Psoas muscle (tissue), 8 donors: ENCODE measurements around the gene MID1. TPM values are rescaled to one million over a fixed set of nuclear protein-coding genes. Genes with fewer than 3 reads are reported as not detected.

Source experiments
- ATAC-seq, 4 donors: fragments of 200-7000 bp; cut with Tn5 transposase; one replicate each; pipeline ENCODE4 v1.9.1; 2020; ENCODE audit warnings: moderate library complexity in 3 of 4, mild to moderate bottlenecking in 2 of 4
- DNase-seq, 2 donors: peaks; one replicate each; pipeline ENCODE4 v3.0.0-alpha.2; 2020
- H3K27ac ChIP-seq: fragments of 200-600 bp; one replicate; pipeline ENCODE4 v1.8.0; 2022
- H3K27me3 ChIP-seq, 3 donors: fragments of 200-600 bp in 1 of 3; one replicate each; pipeline versions ENCODE4 v1.6.1 to v1.8.0; 2013 to 2022; ENCODE audit warnings: low read length in 2 of 3, mild to moderate bottlenecking in 2 of 3, moderate library complexity in 1 of 3; ENCODE audit not compliant: insufficient read depth in 3 of 3
- H3K36me3 ChIP-seq, 2 donors: fragments of 200-600 bp in 1 of 2; one replicate each; pipeline versions ENCODE4 v1.6.1 to v1.8.0; 2013 to 2022; ENCODE audit warnings: low read depth in 1 of 2, mild to moderate bottlenecking in 1 of 2, moderate library complexity in 1 of 2; ENCODE audit not compliant: insufficient read depth in 1 of 2
- H3K4me1 ChIP-seq: fragments of 200-600 bp; one replicate; pipeline ENCODE4 v1.8.0; 2022
- H3K4me3 ChIP-seq: fragments of 200-600 bp; one replicate; pipeline ENCODE4 v1.8.0; 2022; ENCODE audit warnings: mild to moderate bottlenecking
- H3K9me3 ChIP-seq: fragments of 200-600 bp; one replicate; pipeline ENCODE4 v1.8.0; 2022
- CTCF ChIP-seq: fragments of 200-600 bp; IDR thresholded peaks from one replicate; pipeline ENCODE4 v1.8.0; 2022; ENCODE audit warnings: antibody characterized with exemption
- WGBS, 3 donors: extraction: QIAGEN DNeasy Blood & Tissue Kit; methylation state at CpG; one replicate each; pipeline versions ENCODE4 v1.1.6 to v1.1.7; 2013; 5-methylcytosine and 5-hydroxymethylcytosine counted together
- intact Hi-C, 2 donors: fragments of 100-400 bp; cut with DNase I; formaldehyde crosslinking; loops; one replicate each; pipeline versions ENCODE4 v1.11.0 to v1.14.2; 2022
- polyA plus RNA-seq, 3 donors: library from polyadenylated mRNA; stranded (reverse); fragments of 200-250 nt; gene quantifications; one replicate each; pipeline ENCODE4 v1.2.3, GENCODE V29; 2013
- total RNA-seq, 4 donors: library from RNA; stranded (reverse); fragmentation: NEBNext Ultra II Directional in 2 of 4; extraction: Animal tissue kit (Norgen Biotek cat#: 25700) in 2 of 4; gene quantifications; one replicate each; pipeline versions ENCODE4 v1.2.1 to v1.2.4, GENCODE V29; 2021 to 2023
- donor health status: healthy with polysubstance abuse.
- donor health status: DM: no; HTN: no; CAD: no; lungs with moderate emphysema.
- donor health status: Bipolar disorder and iron deficiency.
- donor health status: healthy.
- donor health status: DM: yes; HTN: yes; CAD: no.
- donor health status: DM: no; HTN: no; CAD: no.
- donor health status: DM: no; HTN: no; CAD: no.
- donor health status: DM: yes; HTN: yes; CAD: no.

Gene MID1
- total and polyA plus RNA-seq, 7 donors: 0.28 to 1.6 (median 0.90) TPM

DNA sequence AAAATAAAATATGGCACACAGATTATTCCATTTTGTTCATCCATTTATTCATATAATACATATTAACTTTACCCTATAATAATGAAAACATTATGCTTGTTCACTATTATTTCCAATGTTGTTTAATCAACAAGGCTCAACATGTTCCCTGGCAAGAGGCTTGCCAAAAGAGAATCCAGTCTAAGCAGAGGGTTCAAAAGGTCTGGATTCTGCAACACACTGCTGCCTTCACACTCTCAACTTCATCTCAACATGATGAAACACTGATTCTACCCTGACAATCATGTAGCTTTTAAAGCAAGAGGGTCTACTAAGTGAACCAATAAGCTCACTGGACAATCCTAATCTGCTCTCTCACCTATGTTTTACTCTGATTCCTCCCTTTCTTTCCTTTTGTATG lies 101.1 kb downstream of the MID1 start:
- Histone ChIP-seq H3K27ac (no peak overlapping the region), H3K4me3 (no peak overlapping the region), H3K27me3 (no peaks in the 10 kb centered on the region), H3K36me3 (no peaks in the 10 kb centered on the region), H3K9me3 (no peaks in the 10 kb centered on the region), H3K4me1 (no peaks in the 10 kb centered on the region)
- TF ChIP-seq CTCF: no peak
- intact Hi-C loops: no loop called here
- ATAC-seq (no peak), DNase-seq (no peak)

DNA sequence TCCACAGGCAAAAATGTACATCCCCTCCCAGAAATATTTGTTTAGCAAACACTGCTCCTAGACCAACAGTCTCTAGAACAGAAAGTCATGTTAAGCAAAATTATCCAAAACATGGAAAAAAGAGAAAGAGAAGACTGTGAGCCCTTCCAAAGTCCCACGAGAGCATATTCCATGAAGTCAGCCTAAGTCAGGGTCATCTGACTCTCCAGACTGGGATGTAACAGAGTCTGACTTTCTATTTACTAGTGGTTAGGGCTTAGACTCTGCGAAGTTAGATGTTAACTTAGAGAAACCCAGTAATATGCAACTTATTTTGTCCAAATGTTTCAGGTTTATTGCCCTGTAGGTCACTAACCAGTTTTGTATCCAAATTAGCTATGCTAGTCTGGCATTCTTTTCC lies 102.3 kb downstream of the MID1 start:
- DNase-seq (no peak), ATAC-seq (no peak)
- Histone ChIP-seq H3K4me1 (no peaks in the 10 kb centered on the region), H3K9me3 (no peaks in the 10 kb centered on the region), H3K36me3 (no peaks in the 10 kb centered on the region), H3K27ac (no peak overlapping the region), H3K27me3 (no peaks in the 10 kb centered on the region), H3K4me3 (no peak overlapping the region)
- TF ChIP-seq CTCF: no peak
- whole genome bisulfite sequencing, 3 donors: 39 to 57% (median 41%) methylated on average over 2 of the region's 2 CpGs
- intact Hi-C loops: no loop called here

DNA sequence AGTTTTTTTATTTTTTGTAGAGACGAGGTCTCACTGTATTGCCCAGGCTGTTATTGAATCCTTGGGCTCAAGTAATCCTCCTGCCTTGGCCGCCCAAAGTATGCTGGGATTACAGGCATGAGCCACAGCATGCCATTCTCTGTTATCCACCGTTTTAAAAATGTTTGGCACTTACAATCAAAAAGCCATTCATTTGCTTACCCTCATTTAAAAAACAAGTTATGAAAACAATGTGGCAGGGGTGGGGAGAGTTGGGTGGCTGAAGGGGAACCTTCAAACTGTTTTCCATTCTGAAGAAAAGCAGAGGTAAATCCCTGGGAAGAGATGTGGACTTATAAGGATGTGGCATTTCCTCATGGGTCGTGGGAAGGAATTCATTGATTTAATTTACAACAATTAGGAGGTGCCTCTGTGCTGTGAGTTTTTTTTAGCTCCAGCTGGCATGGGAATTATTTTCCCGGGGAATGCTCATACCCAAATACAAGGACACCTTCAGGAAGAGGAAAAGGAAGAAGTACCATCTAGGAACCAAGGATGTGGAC lies 103.5 kb downstream of the MID1 start:
- Histone ChIP-seq H3K27me3 (no peaks in the 10 kb centered on the region), H3K4me3 (no peak overlapping the region), H3K9me3 (no peaks in the 10 kb centered on the region), H3K36me3 (no peaks in the 10 kb centered on the region), H3K4me1 (no peaks in the 10 kb centered on the region), H3K27ac (no peak overlapping the region)
- 29 to 42% (median 31%) methylated on average over 5 of the region's 5 CpGs for WGBS, 3 donors
- intact Hi-C loops: no loop called here
- ATAC-seq (no peak), DNase-seq (no peak)
- no peak for TF ChIP-seq CTCF

DNA sequence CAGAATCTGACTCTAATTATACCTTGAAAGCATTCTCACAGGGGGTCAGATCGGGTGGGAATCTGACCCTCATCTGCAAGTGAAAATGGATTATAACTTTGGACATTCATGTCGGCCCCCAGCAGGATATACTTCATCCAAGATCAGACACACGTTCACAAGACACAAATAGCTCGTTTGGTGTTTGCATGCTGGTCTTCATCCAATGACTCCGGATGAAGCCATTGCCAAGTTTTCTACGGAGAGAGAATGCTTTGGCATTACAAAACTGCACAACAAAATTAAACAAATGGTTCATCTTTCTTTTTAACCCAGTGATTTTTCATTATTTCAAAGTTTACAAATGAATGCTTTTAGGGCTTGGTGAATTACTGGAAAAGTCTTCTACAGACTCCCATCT lies 105.5 kb downstream of the MID1 start:
- H3K4me1 ChIP-seq: no peaks in the 10 kb centered on the region
- no peak overlapping the region for H3K27ac ChIP-seq
- H3K36me3 ChIP-seq: no peaks in the 10 kb centered on the region
- DNase-seq (no peak), ATAC-seq (no peak)
- intact Hi-C loops: no loop called here
- H3K9me3 ChIP-seq: no peaks in the 10 kb centered on the region
- H3K4me3 ChIP-seq: no peak overlapping the region
- no peak for TF ChIP-seq CTCF
- no peaks in the 10 kb centered on the region for H3K27me3 ChIP-seq
- 6 to 21% (median 20%) methylated on average over 6 of the region's 6 CpGs for WGBS, 3 donors

- H3K4me1 ChIP-seq: no peaks in the 10 kb centered on the region
- no peaks in the 10 kb centered on the region for H3K36me3 ChIP-seq
- whole genome bisulfite sequencing, 3 donors: 75 to 90% (median 78%) methylated on average over 2 of the region's 2 CpGs
- DNase-seq (no peak), ATAC-seq (no peak)
- intact Hi-C loops: no loop called here
- H3K27ac ChIP-seq: no peak overlapping the region
- no peaks in the 10 kb centered on the region for H3K9me3 ChIP-seq
- no peak overlapping the region for H3K4me3 ChIP-seq
- no peak for TF ChIP-seq CTCF
- H3K27me3 ChIP-seq: no peaks in the 10 kb centered on the region
These were observed 106.4 kb downstream of the MID1 start for GRCh38 chrX:10513974-10514373.
